BLaER1 treated with 17β-estradiol and CSF1 and Interleukin-3, amounts not matched to agents 10 nM and 100 nM (cell line): ENCODE data around the gene RCBTB2.
"Not testable (repeated sequence)": the region's sequence is repeated elsewhere in the genome, so short reads cannot be mapped to it uniquely, and the experiment has no call there.

Experiments used
- H3K27ac ChIP-seq, 11 experiments: shearing (Covaris generic); formaldehyde crosslinking; 2 replicates each; pipeline ENCODE4 v1.8.1; 2022
- H3K27me3 ChIP-seq, 11 experiments: shearing (Covaris generic); formaldehyde crosslinking; 2 replicates each; pipeline ENCODE4 v1.8.1; 2022
- H3K36me3 ChIP-seq, 11 experiments: shearing (Covaris generic); formaldehyde crosslinking; 2 replicates each; pipeline ENCODE4 v1.8.1; 2022
- H3K4me1 ChIP-seq, 10 experiments: shearing (Covaris generic); formaldehyde crosslinking; 2 replicates each; pipeline ENCODE4 v1.8.1; 2022
- H3K4me2 ChIP-seq, 11 experiments: shearing (Covaris generic); formaldehyde crosslinking; 2 replicates each; pipeline ENCODE4 v1.8.1; 2022
- H3K4me3 ChIP-seq, 10 experiments: shearing (Covaris generic); formaldehyde crosslinking; 2 replicates each; pipeline ENCODE4 v1.8.1; 2022
- H3K9ac ChIP-seq, 11 experiments: shearing (Covaris generic); formaldehyde crosslinking; 2 replicates each; pipeline ENCODE4 v1.8.1; 2022
- H3K9me3 ChIP-seq, 11 experiments: shearing (Covaris generic); formaldehyde crosslinking; replicated peaks in 1 of 11; 2 replicates each; pipeline ENCODE4 v1.8.1; 2022
- H4K20me1 ChIP-seq, 11 experiments: shearing (Covaris generic); formaldehyde crosslinking; 2 replicates each; pipeline ENCODE4 v1.8.1; 2022
- Cebpa-rat ChIP-seq, 11 experiments: shearing (Covaris generic); IDR thresholded peaks; 2 replicates each; pipeline ENCODE4 v1.8.1; 2022

The RCBTB2 gene

GRCh38 chr13:48456546-48456945, 76.3 kb downstream of the RCBTB2 start:
- H3K4me3 ChIP-seq = no peak overlapping the region

DNA sequence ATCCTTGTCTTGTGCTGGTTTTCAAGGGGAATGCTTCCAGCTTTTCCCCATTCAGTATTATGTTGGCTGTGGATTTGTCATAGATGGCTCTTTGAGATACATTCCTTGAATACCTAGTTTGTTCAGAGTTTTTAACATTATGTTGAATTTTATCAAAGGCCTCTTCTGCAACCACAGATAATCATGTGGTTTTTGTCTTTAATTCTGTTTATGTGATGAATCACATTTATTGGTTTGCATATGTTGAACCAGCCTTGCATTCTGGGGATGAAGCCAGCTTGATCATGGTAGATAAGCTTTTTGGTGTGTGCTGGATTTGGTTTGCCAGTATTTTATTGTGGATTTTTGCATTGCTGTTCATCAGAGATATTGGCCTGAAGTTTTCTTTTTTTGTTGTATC, 81.7 kb downstream of the RCBTB2 start:
- H3K36me3 ChIP-seq = peaks cover 53 to 98% (median 90%) of the 10 kb centered on the region in 11 experiments
- H3K27me3 ChIP-seq, H3K4me2 ChIP-seq, H4K20me1 ChIP-seq, H3K9ac ChIP-seq, H3K27ac ChIP-seq: not testable (repeated sequence)
- H3K4me1 ChIP-seq = peaks cover 0 to 39% (median 30%) of the 10 kb centered on the region in 10 experiments; a peak in 16 of 20 replicates
- peaks cover 45 to 74% (median 59%) of the 10 kb centered on the region in 11 experiments for H3K9me3 ChIP-seq
- peak overlapping the region in 2 of 10 experiments; percentile 1 to 9; a peak in 3 of 20 replicates for H3K4me3 ChIP-seq

More at GRCh38 chr13:48456546-48456945, 76.3 kb downstream of the RCBTB2 start:
- TF ChIP-seq Cebpa-rat (IDR thresholded peaks at IDR 0.05) = no peak
- Histone ChIP-seq H3K36me3 (peaks cover 91 to 100% (median 95%) of the 10 kb centered on the region in 11 experiments), H3K27me3 (no peaks in the 10 kb centered on the region), H4K20me1 (no peaks in the 10 kb centered on the region), H3K9ac (no peak overlapping the region), H3K4me1 (no peaks in the 10 kb centered on the region; a peak in 1 of 20 replicates), H3K9me3 (peaks cover 24 to 41% (median 33%) of the 10 kb centered on the region in 11 experiments), H3K4me2 (no peak overlapping the region), H3K27ac (no peak overlapping the region)

GRCh38 chr13:48449656-48450055, 83.2 kb downstream of the RCBTB2 start:
- H3K27ac ChIP-seq = peak overlapping the region in 7 of 11 experiments; percentile 2 to 73 (median 30); a peak in 8 of 22 replicates
- H3K36me3 ChIP-seq = peaks cover 42 to 98% (median 90%) of the 10 kb centered on the region in 11 experiments
- peaks cover 44 to 69% (median 58%) of the 10 kb centered on the region in 11 experiments for H3K9me3 ChIP-seq
- TF ChIP-seq Cebpa-rat (IDR thresholded peaks at IDR 0.05) = no peak
- H3K4me3 ChIP-seq = peak overlapping the region in 5 of 10 experiments; percentile 3 to 39 (median 10); a peak in 6 of 20 replicates
- no peak overlapping the region for H3K9ac ChIP-seq
- H3K4me1 ChIP-seq = peaks cover 0 to 55% (median 43%) of the 10 kb centered on the region in 10 experiments; a peak in 16 of 20 replicates
- H3K27me3 ChIP-seq = no peaks in the 10 kb centered on the region
- H4K20me1 ChIP-seq = no peaks in the 10 kb centered on the region
- H3K4me2 ChIP-seq = peak overlapping the region in 5 of 11 experiments; percentile 40 to 84 (median 77); a peak in 10 of 22 replicates

DNA sequence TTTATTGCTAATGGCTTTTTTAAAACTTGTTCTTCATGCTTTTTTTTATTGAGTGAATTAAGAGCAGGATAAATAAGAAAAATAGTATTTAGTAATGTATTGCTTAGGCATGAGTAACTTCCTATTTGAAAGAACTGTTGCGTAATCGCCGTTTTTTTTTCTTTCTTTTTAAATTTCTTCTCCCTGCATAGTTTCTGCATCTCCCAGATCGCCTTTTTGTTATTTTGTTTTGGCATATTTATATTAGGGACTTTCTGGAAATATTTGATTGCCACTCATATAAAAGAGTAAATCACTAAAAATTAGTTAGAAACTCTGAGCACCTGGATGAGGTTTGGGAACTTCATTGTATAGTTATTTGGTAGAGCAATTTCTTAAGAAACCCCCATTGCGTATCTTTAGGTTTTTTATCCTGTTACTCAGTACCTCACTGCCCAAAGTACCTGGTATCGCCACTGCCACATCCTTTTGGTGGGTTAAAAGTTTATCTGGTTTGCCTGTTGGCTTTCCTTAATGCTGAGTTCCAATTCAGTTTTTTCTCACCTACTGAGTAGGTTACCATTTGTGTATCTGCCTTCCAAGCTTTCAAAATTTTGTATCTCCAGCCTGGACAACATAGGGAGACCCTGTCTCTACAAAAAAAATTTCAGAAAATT, 83.8 kb downstream of the RCBTB2 start:
- H3K36me3 ChIP-seq = peaks cover 42 to 98% (median 90%) of the 10 kb centered on the region in 11 experiments

DNA sequence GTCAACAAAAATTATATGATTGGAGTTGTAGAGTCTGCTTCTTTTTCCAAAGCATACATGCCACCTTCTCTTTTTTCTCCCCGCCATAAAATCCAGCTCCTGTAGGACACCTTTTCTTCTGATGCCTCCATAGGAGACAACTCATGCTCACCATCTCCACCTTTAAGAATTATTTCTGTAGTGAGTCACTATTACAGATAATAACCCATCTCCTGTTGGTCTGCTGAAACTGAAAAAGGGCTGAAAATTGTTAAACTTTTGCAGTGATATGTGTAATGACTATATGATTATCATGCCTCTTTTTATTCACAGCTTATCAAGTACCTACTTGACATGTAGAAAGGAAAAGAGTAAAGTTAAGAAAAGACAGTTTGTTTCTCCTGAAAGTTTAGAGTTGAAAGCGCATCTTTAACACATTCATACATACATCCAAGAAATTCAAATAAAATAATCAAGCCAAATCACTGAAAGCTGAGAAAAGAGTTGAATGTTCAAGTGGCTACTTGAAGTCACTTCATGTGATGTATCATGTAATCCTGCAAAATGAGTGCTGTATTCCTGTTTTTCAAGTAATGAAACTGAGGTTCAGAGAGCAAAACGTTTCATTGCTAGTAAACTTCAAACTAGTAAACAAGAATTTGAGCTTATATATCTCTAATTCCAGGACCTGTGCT, 84.5 kb downstream of the RCBTB2 start:
- TF ChIP-seq Cebpa-rat (IDR thresholded peaks at IDR 0.05) = no peak
- H3K4me2 ChIP-seq = peak overlapping the region in 7 of 11 experiments; percentile 5 to 84 (median 65); a peak in 11 of 22 replicates
- peaks cover 38 to 98% (median 90%) of the 10 kb centered on the region in 11 experiments for H3K36me3 ChIP-seq
- peaks cover 0 to 67% (median 43%) of the 10 kb centered on the region in 10 experiments; a peak in 16 of 20 replicates for H3K4me1 ChIP-seq
- H4K20me1 ChIP-seq = no peaks in the 10 kb centered on the region
- H3K9ac ChIP-seq = peak overlapping the region in 3 of 11 experiments; percentile 5 to 44 (median 27); a peak in 3 of 22 replicates
- H3K4me3 ChIP-seq = peak overlapping the region in 3 of 10 experiments; percentile 3 to 39 (median 16); a peak in 2 of 20 replicates
- peak overlapping the region in 10 of 11 experiments; percentile 11 to 74 (median 36); a peak in 17 of 22 replicates for H3K27ac ChIP-seq
- H3K9me3 ChIP-seq = peaks cover 31 to 57% (median 45%) of the 10 kb centered on the region in 11 experiments
- no peaks in the 10 kb centered on the region for H3K27me3 ChIP-seq

More for the DNA sequence above, 83.8 kb downstream of the RCBTB2 start:
- TF ChIP-seq Cebpa-rat (IDR thresholded peaks at IDR 0.05) = peak in 6 of 11 experiments; percentile 44 to 99 (median 82); a peak in 11 of 22 replicates
- Histone ChIP-seq H3K4me2 (peak overlapping the region in 6 of 11 experiments; percentile 8 to 84 (median 71); a peak in 11 of 22 replicates), H4K20me1 (no peaks in the 10 kb centered on the region), H3K4me3 (peak overlapping the region in 5 of 10 experiments; percentile 3 to 39 (median 10); a peak in 6 of 20 replicates), H3K4me1 (peaks cover 0 to 60% (median 43%) of the 10 kb centered on the region in 10 experiments; a peak in 16 of 20 replicates), H3K9me3 (peaks cover 38 to 63% (median 52%) of the 10 kb centered on the region in 11 experiments), H3K9ac (peak overlapping the region in 2 of 11 experiments; percentile 27 to 44; a peak in 2 of 22 replicates), H3K27ac (peak overlapping the region in 10 of 11 experiments; percentile 11 to 74 (median 36); a peak in 15 of 22 replicates), H3K27me3 (no peaks in the 10 kb centered on the region)

DNA sequence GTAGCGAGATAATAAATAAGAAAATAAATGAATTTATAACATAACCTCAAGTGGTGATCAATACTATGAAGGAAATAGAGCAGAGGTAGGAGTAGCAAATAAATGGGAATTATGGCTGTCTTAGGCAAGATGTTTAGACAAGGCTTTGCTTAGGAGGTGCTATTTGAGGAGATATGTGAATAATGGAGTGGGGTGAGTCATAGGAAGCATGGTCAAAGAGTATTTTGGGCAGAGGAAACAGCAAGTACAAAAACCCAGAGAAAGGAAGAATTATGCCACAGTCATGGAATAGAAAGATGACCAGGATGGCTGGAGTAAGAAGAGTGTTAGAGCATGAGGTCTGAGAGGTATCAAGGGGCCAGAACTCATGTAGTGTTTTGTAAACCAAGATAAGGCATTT, 86.4 kb downstream of the RCBTB2 start:
- H3K27ac ChIP-seq = peak overlapping the region in 9 of 11 experiments; percentile 8 to 74 (median 58); a peak in 15 of 22 replicates
- no peak for TF ChIP-seq Cebpa-rat (IDR thresholded peaks at IDR 0.05)
- no peaks in the 10 kb centered on the region for H4K20me1 ChIP-seq
- H3K4me2 ChIP-seq = peak overlapping the region in 9 of 11 experiments; percentile 1 to 84 (median 65); a peak in 17 of 22 replicates
- peaks cover 17 to 44% (median 30%) of the 10 kb centered on the region in 11 experiments for H3K9me3 ChIP-seq
- peak overlapping the region in 4 of 11 experiments; percentile 18 to 43 (median 26); a peak in 2 of 22 replicates for H3K9ac ChIP-seq
- peaks cover 0 to 79% (median 43%) of the 10 kb centered on the region in 10 experiments; a peak in 16 of 20 replicates for H3K4me1 ChIP-seq
- no peaks in the 10 kb centered on the region for H3K27me3 ChIP-seq
- peak overlapping the region in 4 of 10 experiments; percentile 19 to 39 (median 28); a peak in 5 of 20 replicates for H3K4me3 ChIP-seq
- peaks cover 21 to 90% (median 81%) of the 10 kb centered on the region in 11 experiments; a peak in 21 of 22 replicates for H3K36me3 ChIP-seq

- peaks cover 0 to 92% (median 34%) of the 10 kb centered on the region in 10 experiments; a peak in 16 of 20 replicates for H3K4me1 ChIP-seq
- peaks cover 8 to 84% (median 64%) of the 10 kb centered on the region in 11 experiments; a peak in 21 of 22 replicates for H3K36me3 ChIP-seq
- H3K27ac ChIP-seq = peak overlapping the region in 4 of 11 experiments; percentile 21 to 73 (median 48); a peak in 4 of 22 replicates
- no peaks in the 10 kb centered on the region for H4K20me1 ChIP-seq
- no peaks in the 10 kb centered on the region for H3K27me3 ChIP-seq
- no peak for TF ChIP-seq Cebpa-rat (IDR thresholded peaks at IDR 0.05)
- no peak overlapping the region for H3K4me3 ChIP-seq
- peaks cover 0 to 15% (median 3%) of the 10 kb centered on the region in 11 experiments; a peak in 6 of 22 replicates for H3K9me3 ChIP-seq
- peak overlapping the region in 1 of 11 experiments; percentile 43; a peak in 1 of 22 replicates for H3K9ac ChIP-seq
- peak overlapping the region in 3 of 11 experiments; percentile 65 to 84 (median 81); a peak in 6 of 22 replicates for H3K4me2 ChIP-seq
Measured at GRCh38 chr13:48443442-48444208, 89.3 kb downstream of the RCBTB2 start.
